Peyer's patch (tissue), 4 donors: Measurements from ENCODE around the gene CTBP2. TPM values are rescaled to one million over a fixed set of nuclear protein-coding genes. Genes with fewer than 3 reads are reported as not detected.

ENCODE experiments used
- DNase-seq, 3 donors: peaks; one replicate each; pipeline ENCODE4 v3.0.0-alpha.2; 2017 to 2019
- H3K27ac ChIP-seq, 4 donors: fragments of 200-600 bp; sonication (generic); one replicate each; pipeline ENCODE4 v1.5.1; 2016 to 2019
- H3K27me3 ChIP-seq, 2 donors: fragments of 200-600 bp; sonication (generic); one replicate each; pipeline ENCODE4 v1.5.1; 2019
- H3K36me3 ChIP-seq, 3 donors: fragments of 200-600 bp; sonication (generic); one replicate each; pipeline ENCODE4 v1.5.1; 2016 to 2019
- H3K4me1 ChIP-seq, 4 donors: fragments of 200-600 bp; sonication (generic); one replicate each; pipeline ENCODE4 v1.5.1; 2016 to 2019
- H3K4me3 ChIP-seq, 4 donors: fragments of 200-600 bp; sonication (generic); 1 replicate in 3 of 4; 2 replicates in 1 of 4; pipeline ENCODE4 v1.5.1; 2016 to 2019; ENCODE audit warnings: mild to moderate bottlenecking in 1 of 4
- H3K9me3 ChIP-seq, 4 donors: fragments of 200-600 bp; sonication (generic); one replicate each; pipeline ENCODE4 v1.5.1; 2016 to 2019; ENCODE audit warnings: mild to moderate bottlenecking in 1 of 4
- POLR2A ChIP-seq, 2 donors: fragments of 450-650 bp; IDR thresholded peaks; one replicate each; pipeline ENCODE4 v1.5.1; 2017; ENCODE audit warnings: antibody characterized with exemption in 2 of 2, mild to moderate bottlenecking in 2 of 2, moderate library complexity in 2 of 2
- total RNA-seq, 4 donors: library from RNA; depleted of rRNA; stranded (reverse); fragments of >200 nt; gene quantifications; one replicate each; pipeline ENCODE4 v1.1.0, GENCODE V29; 2016
- TF ChIP-seq, protein P1 (sequence below), 6 experiments: fragments of 450-650 bp in 4 of 6; fragments of 200-600 bp in 2 of 6; sonication (generic) in 1 of 6; IDR thresholded peaks; one replicate each; pipeline ENCODE4 v1.5.1; 2017 to 2019; ENCODE audit warnings: antibody characterized with exemption in 6 of 6, mild to moderate bottlenecking in 3 of 6, moderate library complexity in 1 of 6

The CTBP2 gene
- total RNA-seq, 4 donors from 2014 or later, result 53.6 to 83.8 (median 64.7) TPM

DNA sequence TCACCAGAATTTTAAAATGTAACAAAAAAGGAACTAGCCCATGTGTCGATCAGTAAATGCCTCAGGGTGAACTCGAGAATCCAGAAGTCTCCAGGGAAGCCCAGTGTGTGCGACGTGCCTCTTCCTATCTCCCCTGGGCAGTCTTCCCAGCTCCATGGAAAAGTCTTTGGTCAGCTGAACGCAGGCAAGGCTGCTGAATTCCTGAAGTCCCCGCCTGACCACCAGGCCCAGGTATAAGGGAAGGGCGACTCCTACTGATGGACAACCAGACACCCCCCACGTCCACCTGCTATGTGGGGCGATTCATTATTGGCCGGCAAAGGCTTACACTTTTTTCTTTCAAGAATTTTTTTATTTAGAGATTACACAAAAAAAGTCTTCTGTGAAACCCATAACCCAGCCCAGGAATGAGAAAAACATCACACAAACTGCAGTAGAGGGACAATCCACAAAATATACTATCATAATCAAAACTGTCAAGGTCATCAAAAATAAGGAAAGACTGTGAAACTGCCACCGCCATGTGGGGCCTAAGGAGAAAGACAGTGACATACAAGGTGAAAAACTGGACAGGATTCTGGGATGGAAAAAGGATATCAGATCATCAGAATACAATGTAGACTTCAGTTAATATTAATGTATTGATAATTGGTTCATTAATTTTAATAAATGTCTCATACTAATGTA is 93.5 kb downstream of the CTBP2 start:
- H3K36me3 ChIP-seq, result no peaks in the 10 kb centered on the region
- no peak overlapping the region for H3K27ac ChIP-seq
- no peak overlapping the region for H3K4me3 ChIP-seq
- H3K4me1 ChIP-seq, result peaks cover 4 to 52% (median 8%) of the 10 kb centered on the region in 4 donors
- DNase-seq, result no peak
- H3K9me3 ChIP-seq, result no peaks in the 10 kb centered on the region
- no peak for TF ChIP-seq POLR2A (IDR thresholded peaks at IDR 0.05)
- TF ChIP-seq, protein P1, sequence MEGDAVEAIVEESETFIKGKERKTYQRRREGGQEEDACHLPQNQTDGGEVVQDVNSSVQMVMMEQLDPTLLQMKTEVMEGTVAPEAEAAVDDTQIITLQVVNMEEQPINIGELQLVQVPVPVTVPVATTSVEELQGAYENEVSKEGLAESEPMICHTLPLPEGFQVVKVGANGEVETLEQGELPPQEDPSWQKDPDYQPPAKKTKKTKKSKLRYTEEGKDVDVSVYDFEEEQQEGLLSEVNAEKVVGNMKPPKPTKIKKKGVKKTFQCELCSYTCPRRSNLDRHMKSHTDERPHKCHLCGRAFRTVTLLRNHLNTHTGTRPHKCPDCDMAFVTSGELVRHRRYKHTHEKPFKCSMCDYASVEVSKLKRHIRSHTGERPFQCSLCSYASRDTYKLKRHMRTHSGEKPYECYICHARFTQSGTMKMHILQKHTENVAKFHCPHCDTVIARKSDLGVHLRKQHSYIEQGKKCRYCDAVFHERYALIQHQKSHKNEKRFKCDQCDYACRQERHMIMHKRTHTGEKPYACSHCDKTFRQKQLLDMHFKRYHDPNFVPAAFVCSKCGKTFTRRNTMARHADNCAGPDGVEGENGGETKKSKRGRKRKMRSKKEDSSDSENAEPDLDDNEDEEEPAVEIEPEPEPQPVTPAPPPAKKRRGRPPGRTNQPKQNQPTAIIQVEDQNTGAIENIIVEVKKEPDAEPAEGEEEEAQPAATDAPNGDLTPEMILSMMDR (IDR thresholded peaks at IDR 0.05), result no peak
- H3K27me3 ChIP-seq, result no peaks in the 10 kb centered on the region

DNA sequence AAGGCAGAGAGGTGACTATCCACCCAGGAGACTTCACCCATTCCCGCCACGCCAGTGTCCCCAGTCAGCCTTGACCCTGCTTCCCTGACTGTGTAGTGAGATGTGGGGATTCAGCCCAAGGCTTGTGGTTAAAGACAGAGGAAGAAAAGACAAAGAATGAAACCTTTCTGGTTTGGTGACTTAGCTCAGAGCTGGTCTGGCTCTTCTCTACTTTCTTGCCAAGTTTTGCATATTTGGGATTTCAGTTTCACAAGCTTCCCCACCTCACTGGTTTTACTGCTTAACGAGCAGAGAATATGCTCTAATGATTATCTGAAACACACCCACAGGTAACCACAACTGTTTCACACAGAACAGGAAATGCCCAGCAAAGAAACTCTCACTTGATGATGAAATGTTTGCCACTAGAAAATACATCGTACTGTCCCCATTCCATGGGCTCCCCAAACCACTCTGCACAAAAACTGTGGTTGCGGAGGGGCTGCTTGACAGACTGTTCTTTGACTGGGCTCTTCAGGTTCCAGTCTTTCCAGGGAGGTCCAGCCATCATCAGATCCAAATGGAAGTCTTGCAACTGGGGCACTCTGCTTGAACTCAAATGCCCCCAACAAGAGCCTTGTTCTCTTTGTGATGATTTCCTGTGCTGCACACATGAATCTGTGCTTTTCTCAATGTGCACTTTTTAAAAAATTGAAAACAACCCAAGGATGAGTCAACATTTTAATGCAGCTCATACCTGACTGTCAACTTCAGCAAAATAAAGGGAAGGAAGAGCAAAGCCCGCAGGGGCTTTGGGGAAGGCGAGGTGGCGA is 95.5 kb downstream of the CTBP2 start:
- no peaks in the 10 kb centered on the region for H3K9me3 ChIP-seq
- peaks cover 4 to 72% (median 10%) of the 10 kb centered on the region in 4 donors for H3K4me1 ChIP-seq
- H3K36me3 ChIP-seq, result no peaks in the 10 kb centered on the region
- H3K4me3 ChIP-seq, result no peak overlapping the region
- DNase-seq, result no peak
- H3K27me3 ChIP-seq, result no peaks in the 10 kb centered on the region
- peak overlapping the region in 2 of 4 donors; percentile 62 to 75 for H3K27ac ChIP-seq
- no peak for TF ChIP-seq POLR2A (IDR thresholded peaks at IDR 0.05)
- TF ChIP-seq, protein P1 (IDR thresholded peaks at IDR 0.05), result no peak

GRCh38 chr10:125063256-125063925 is 97.0 kb downstream of the CTBP2 start:
- H3K4me3 ChIP-seq, result no peak overlapping the region
- no peak for TF ChIP-seq POLR2A (IDR thresholded peaks at IDR 0.05)
- TF ChIP-seq, protein P1 (IDR thresholded peaks at IDR 0.05), result no peak
- no peaks in the 10 kb centered on the region for H3K27me3 ChIP-seq
- H3K4me1 ChIP-seq, result peaks cover 4 to 82% (median 10%) of the 10 kb centered on the region in 4 donors
- no peaks in the 10 kb centered on the region for H3K36me3 ChIP-seq
- peak overlapping the region in 1 of 4 donors; percentile 12 for H3K27ac ChIP-seq
- no peak for DNase-seq
- H3K9me3 ChIP-seq, result no peaks in the 10 kb centered on the region

DNA sequence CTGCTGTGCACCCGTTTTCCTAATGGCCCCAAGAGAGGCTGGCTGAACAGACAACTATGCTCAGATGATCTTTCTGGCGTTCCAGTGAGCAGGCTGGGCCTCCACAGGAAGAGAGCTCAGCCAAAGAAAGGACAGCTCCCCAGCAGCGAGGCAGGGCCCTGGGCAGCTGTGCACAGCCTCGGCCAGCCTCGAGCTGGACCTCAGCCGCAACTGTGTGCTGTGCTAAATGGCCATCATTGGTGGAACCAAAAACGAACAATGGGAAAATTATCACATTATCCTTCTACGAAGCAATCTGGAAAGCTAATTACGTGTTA is 97.5 kb downstream of the CTBP2 start:
- Histone ChIP-seq H3K4me3 (no peak overlapping the region), H3K4me1 (peaks cover 4 to 83% (median 10%) of the 10 kb centered on the region in 4 donors)

More for the DNA sequence above, 97.5 kb downstream of the CTBP2 start:
- H3K9me3 ChIP-seq, result no peaks in the 10 kb centered on the region
- no peaks in the 10 kb centered on the region for H3K27me3 ChIP-seq
- TF ChIP-seq, protein P1 (IDR thresholded peaks at IDR 0.05), result no peak
- no peak for TF ChIP-seq POLR2A (IDR thresholded peaks at IDR 0.05)
- H3K36me3 ChIP-seq, result no peaks in the 10 kb centered on the region
- no peak for DNase-seq
- H3K27ac ChIP-seq, result peak overlapping the region in 2 of 4 donors; percentile 12 to 32
